OCI-LY7 (cell line): ENCODE data around the gene TEX29. TPM values are rescaled to one million over a fixed set of nuclear protein-coding genes. Genes with fewer than 3 reads are reported as not detected.

Experiments
- BruUV-seq: library from RNA; stranded (reverse); fragments of 400-500 nt; replicated peaks from 2 replicates; lab custom pipeline; 2021; lab: Mats Ljungman, UMichigan
- CTCF ChIA-PET: fragments of 300-600 bp; sonication (Branson Sonifier 250); formaldehyde crosslinking; loops from one replicate; lab custom pipeline; 2022; ENCODE audit warnings: antibody characterized with exemption; ENCODE audit not compliant: unreplicated experiment; lab: Charles Lee
- POLR2A ChIA-PET: fragments of 300-600 bp; sonication (Branson Sonifier 250); formaldehyde crosslinking; loops from one replicate; lab custom pipeline; 2022; ENCODE audit warnings: antibody characterized with exemption; lab: Charles Lee
- DNase-seq: peaks from one replicate; pipeline ENCODE4 v3.0.0-alpha.2; 2015; ENCODE audit warnings: low spot score
- H2AFZ ChIP-seq: fragments of 200-600 bp; sonication (generic), shearing (Covaris generic); 2 replicates; pipeline ENCODE4 v1.6.1; 2014; ENCODE audit warnings: mild to moderate bottlenecking, antibody characterized with exemption, low read length, moderate library complexity
- H3K27ac ChIP-seq: fragments of 200-600 bp; sonication (generic); 2 replicates; pipeline ENCODE4 v1.5.1; 2014; ENCODE audit warnings: mixed run types, low read depth, mild to moderate bottlenecking, moderate library complexity, low read length, inconsistent platforms; ENCODE audit not compliant: poor library complexity, severe bottlenecking
- H3K36me3 ChIP-seq: fragments of 200-600 bp; sonication (generic); 2 replicates; pipeline ENCODE4 v1.6.1; 2014; ENCODE audit warnings: mild to moderate bottlenecking, antibody characterized with exemption, low read length, moderate library complexity, mixed read lengths; ENCODE audit not compliant: insufficient read depth
- H3K4me1 ChIP-seq: fragments of 200-600 bp; sonication (generic); 2 replicates; pipeline ENCODE4 v1.5.1; 2014; ENCODE audit warnings: mild to moderate bottlenecking, low read length; ENCODE audit not compliant: insufficient read depth, poor library complexity, severe bottlenecking
- H3K4me2 ChIP-seq: fragments of 200-600 bp; sonication (generic); 2 replicates; pipeline ENCODE4 v1.6.1; 2014; ENCODE audit warnings: mild to moderate bottlenecking, low read length
- H3K4me3 ChIP-seq: fragments of 200-600 bp; sonication (generic); 2 replicates; pipeline ENCODE4 v1.5.1; 2014; ENCODE audit warnings: mild to moderate bottlenecking, low read depth, low read length; ENCODE audit not compliant: poor library complexity, severe bottlenecking
- H3K79me2 ChIP-seq: fragments of 200-600 bp; sonication (generic); 2 replicates; pipeline ENCODE4 v1.6.1; 2016; ENCODE audit warnings: low read depth, mild to moderate bottlenecking, low read length, moderate library complexity, mixed read lengths; ENCODE audit not compliant: insufficient read depth
- H3K9me2 ChIP-seq: fragments of 200-600 bp; sonication (generic); 2 replicates; pipeline ENCODE4 v1.6.1; 2016; ENCODE audit warnings: mild to moderate bottlenecking, low read length, mixed read lengths; ENCODE audit not compliant: insufficient read depth
- H3K9me3 ChIP-seq: fragments of 200-600 bp; sonication (generic); 2 replicates; pipeline ENCODE4 v1.6.1; 2014; ENCODE audit warnings: mild to moderate bottlenecking, mixed run types, low read length, mixed read lengths
- H4K20me1 ChIP-seq: fragments of 200-600 bp; sonication (generic); 2 replicates; pipeline ENCODE4 v1.6.1; 2014; ENCODE audit warnings: mild to moderate bottlenecking, antibody characterized with exemption, low read length, moderate library complexity, mixed read lengths; ENCODE audit not compliant: insufficient read depth
- EZH2phosphoT487 ChIP-seq: fragments of 200-600 bp; sonication (generic); IDR thresholded peaks from 2 replicates; pipeline ENCODE4 v1.6.1; 2018; ENCODE audit warnings: low read depth, borderline replicate concordance, mild to moderate bottlenecking, mixed run types, antibody characterized with exemption, low read length, moderate library complexity, mixed read lengths
- intact Hi-C: fragments of 100-400 bp; cut with micrococcal nuclease; formaldehyde crosslinking; loops from one replicate; pipeline ENCODE4 v1.10.0; 2022; ENCODE audit not compliant: unreplicated experiment
- total RNA-seq, 2 experiments: library from RNA; depleted of rRNA in 1 of 2; stranded (reverse); fragments of >200 nt in 1 of 2; shearing (Covaris generic) in 1 of 2; gene quantifications; 2 replicates each; pipeline ENCODE4 v1.2.3, GENCODE V29; 2014 to 2022
- TF ChIP-seq, protein P1 (sequence below): fragments of 200-600 bp; sonication (generic); conservative IDR thresholded peaks from 2 replicates; pipeline ENCODE4 v1.5.1; 2014; ENCODE audit warnings: mild to moderate bottlenecking, antibody characterized with exemption, low read length, moderate library complexity, mixed read lengths

Gene TEX29
- total RNA-seq, 2 experiments from 2014 or later = not detected

DNA sequence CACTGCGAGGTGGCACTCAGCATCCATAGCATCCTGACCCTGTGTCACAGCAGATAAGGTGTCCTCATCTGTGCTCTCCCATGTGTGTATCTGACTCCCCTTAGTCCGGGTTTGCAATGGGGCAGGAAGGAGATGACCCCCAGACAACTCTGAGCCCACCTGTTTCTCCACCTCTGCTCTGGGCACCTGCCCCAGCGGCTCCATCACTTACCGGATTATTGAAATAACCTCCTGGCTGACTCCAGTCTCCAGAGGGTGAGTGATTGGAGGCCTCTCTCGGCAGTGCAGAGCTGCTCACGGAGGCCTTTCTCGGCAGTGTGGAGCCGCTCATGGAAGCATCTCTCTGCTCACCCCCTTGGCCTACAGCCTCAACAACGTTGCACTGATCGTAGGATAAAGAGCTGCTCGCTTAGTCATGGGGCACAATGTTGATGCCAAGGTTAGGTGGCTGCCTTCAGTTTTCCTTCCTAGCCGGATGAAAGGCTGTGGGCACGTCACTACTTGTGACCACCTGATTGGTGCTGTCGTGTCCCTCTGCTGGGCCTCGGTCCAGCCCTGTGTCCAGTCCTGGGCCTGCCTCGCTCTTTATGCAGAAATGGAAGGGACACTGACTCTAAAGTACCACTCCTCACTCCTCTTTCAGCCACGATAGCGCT is 67.6 kb downstream of the TEX29 start:
- Histone ChIP-seq H3K79me2 (no peaks in the 10 kb centered on the region), H3K9me2 (no peaks in the 10 kb centered on the region), H4K20me1 (no peaks in the 10 kb centered on the region), H3K36me3 (no peaks in the 10 kb centered on the region), H3K9me3 (no peaks in the 10 kb centered on the region), H3K4me2 (no peak overlapping the region), H2AFZ (no peak overlapping the region), H3K4me3 (no peak overlapping the region), H3K4me1 (no peaks in the 10 kb centered on the region), H3K27ac (no peak overlapping the region)
- TF ChIP-seq, protein P1, sequence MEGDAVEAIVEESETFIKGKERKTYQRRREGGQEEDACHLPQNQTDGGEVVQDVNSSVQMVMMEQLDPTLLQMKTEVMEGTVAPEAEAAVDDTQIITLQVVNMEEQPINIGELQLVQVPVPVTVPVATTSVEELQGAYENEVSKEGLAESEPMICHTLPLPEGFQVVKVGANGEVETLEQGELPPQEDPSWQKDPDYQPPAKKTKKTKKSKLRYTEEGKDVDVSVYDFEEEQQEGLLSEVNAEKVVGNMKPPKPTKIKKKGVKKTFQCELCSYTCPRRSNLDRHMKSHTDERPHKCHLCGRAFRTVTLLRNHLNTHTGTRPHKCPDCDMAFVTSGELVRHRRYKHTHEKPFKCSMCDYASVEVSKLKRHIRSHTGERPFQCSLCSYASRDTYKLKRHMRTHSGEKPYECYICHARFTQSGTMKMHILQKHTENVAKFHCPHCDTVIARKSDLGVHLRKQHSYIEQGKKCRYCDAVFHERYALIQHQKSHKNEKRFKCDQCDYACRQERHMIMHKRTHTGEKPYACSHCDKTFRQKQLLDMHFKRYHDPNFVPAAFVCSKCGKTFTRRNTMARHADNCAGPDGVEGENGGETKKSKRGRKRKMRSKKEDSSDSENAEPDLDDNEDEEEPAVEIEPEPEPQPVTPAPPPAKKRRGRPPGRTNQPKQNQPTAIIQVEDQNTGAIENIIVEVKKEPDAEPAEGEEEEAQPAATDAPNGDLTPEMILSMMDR = no peak
- no peak for TF ChIP-seq EZH2phosphoT487
- intact Hi-C loops = no loop called here
- POLR2A ChIA-PET = no interaction called here
- no peak for DNase-seq
- BruUV-seq = no TSS peak
- CTCF ChIA-PET = no interaction called here

DNA sequence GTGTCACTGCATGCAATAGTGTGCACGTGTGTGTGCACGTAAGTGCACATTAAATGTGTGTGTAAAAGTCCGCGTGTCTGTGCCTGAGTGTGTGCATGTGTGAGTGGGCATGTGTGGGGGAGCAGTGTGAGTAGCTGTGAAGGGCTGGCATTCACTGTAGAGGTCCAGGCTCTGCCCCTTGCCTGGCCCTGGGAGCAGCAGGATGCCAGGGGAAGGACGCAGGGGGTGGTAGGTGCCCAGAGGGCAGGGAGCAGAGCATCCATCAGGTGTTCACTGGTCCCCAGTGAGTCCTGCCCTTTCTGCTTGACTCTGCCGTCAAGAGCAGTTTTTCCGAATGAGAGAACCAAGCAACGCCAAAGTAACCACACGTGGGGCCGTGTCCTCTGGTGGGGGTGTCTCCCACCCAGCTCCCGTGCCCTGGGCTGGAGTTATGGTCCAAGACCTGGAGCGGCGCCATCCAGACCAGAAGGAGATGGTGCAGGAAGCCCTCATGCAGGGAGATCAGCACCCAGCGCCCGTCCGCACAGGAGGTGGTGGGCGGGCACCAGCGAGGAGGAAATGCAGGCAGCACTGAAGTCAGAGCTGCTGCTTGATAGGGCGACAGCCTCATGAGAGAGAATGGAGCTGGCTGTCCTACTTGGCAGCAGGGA is 68.5 kb downstream of the TEX29 start:
- Histone ChIP-seq H3K9me3 (no peaks in the 10 kb centered on the region), H3K4me3 (no peak overlapping the region), H3K4me1 (no peaks in the 10 kb centered on the region), H3K27ac (no peak overlapping the region), H3K9me2 (no peaks in the 10 kb centered on the region), H3K36me3 (no peaks in the 10 kb centered on the region), H3K4me2 (no peak overlapping the region), H3K79me2 (no peaks in the 10 kb centered on the region), H4K20me1 (no peaks in the 10 kb centered on the region), H2AFZ (no peak overlapping the region)
- intact Hi-C loops = no loop called here
- TF ChIP-seq, protein P1 = no peak
- TF ChIP-seq EZH2phosphoT487 = no peak
- no TSS peak for BruUV-seq
- ChIA-PET POLR2A (no interaction called here), CTCF (no interaction called here)
- no peak for DNase-seq
